Stimulated activated CD4-positive, alpha-beta T cell treated with anti-CD3 and anti-CD28 coated beads, Interleukin-1b, Interleukin-23, amount 100 ng/mL, for 24 hours (primary cell): Measurements from ENCODE around the gene THTPA.
A peak's percentile ranks its signal among the peaks of the same experiment; 100 is the strongest.

Experiments
- DNase-seq, 4 experiments: peaks; one replicate each; pipeline ENCODE4 v3.0.0-alpha.2; 2020; ENCODE audit warnings: low read depth in 4 of 4, low spot score in 1 of 4

Gene THTPA

DNA sequence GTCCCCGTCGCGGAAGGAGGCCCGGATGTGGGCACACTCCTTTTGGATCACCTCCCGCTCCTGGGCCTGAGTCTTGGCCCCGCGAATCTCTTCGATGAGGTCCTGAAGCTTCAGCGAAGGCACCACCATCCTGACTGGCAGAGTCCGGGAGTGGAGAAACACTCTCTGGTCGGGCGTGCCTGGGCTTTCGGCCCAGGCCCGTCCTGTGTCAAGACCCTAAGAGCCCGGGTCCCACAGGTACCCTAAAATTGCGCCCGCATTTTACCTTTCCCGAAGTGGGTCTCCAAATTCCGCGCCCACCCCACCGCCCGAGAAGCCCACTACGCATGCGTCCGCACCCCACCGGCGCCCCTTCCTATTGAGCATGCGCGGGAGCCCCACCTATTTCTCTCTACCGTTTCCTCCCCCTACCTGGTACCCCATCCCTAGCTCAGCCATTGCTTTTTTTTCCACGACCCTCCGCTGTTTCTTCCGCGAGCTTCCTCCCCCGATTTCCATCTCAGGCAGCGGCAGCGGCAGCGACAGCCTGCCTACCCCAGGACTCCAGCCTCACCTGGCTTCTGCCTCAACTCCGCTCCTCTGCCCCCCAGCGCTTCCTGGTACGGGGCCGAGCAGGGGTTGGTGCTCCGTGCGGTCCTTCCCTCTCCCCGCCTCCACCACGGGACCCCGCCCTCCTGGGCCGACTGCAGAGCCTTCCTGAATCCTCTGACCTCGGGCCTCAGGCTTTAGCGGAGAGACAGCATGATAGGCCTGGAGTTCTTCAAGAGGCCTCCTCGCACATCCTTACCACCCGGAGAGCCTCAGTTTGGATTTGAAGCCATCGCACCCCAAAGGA is 11.3 kb downstream of the THTPA start, which contains the start of gene AP1G2:
Gene AP1G2 (minus strand): TSS at position 606 of the 835 bp plus-strand sequence. CDS start 477 bp downstream, at position 129.
- DNase-seq: peak; percentile 66 to 89 (median 78)

DNA sequence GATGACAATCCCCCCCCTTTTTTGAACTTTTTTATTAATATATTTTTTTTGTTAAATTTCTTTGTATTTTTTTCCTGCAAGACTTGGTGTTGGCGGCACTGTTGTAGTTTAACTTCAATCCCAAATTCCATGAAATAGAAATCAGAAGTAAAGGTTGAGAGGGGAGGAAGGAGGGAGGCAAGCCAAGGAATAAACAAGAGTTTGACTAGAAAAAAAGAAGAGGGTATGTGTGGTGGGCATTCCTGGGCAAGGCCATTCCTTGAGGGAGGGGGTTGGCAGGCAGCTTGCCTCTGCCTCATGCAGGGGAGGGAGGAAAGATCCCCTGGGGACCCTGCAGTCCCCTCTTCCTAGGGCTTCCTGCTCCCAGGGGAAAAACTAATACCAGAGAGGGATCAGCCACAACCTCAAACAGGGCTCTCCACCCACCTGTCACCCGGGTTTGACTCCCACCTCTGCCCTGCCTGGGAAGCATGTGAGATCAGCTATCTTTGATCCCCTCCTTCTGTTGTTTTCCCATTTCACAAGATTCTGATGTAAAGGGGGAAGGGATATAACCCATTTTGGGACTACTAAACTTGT is 12.0 kb downstream of the THTPA start:
- no peak for DNase-seq

DNA sequence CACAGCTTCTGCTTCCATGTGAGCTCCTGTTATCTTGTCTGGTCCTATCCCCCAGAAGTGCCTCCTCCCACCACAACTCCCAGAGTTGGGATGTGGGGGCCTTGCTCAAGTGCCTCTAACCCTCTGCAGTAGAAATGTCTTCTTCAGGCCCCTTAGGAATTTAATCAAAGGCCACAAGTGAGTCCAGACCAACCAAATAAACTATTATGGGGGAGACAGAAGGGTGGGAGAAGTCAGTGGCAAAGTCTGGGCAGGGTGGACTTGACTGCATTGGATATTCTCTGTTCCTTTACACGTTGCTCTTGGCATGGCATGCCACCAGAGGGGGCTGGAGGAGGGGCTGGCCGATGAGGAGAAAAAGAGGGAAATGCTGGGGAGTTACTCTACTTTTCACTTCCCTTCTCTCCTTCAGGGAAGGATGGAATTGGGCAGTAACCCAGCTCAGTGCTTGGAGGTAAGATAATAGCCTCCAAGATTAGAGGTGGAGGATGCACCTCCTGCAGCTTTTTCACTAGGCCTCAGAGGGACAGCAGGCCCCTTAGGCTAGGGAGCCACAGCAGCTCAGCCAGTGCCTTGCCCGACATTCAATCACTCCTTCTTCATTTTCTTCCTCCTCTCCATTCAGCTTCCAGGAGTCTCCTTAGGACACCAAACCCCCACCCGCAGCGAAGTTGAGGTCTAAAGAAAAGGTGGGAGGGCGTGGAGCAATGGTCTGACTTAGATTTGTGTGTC is 12.7 kb downstream of the THTPA start:
- DNase-seq: no peak

DNA sequence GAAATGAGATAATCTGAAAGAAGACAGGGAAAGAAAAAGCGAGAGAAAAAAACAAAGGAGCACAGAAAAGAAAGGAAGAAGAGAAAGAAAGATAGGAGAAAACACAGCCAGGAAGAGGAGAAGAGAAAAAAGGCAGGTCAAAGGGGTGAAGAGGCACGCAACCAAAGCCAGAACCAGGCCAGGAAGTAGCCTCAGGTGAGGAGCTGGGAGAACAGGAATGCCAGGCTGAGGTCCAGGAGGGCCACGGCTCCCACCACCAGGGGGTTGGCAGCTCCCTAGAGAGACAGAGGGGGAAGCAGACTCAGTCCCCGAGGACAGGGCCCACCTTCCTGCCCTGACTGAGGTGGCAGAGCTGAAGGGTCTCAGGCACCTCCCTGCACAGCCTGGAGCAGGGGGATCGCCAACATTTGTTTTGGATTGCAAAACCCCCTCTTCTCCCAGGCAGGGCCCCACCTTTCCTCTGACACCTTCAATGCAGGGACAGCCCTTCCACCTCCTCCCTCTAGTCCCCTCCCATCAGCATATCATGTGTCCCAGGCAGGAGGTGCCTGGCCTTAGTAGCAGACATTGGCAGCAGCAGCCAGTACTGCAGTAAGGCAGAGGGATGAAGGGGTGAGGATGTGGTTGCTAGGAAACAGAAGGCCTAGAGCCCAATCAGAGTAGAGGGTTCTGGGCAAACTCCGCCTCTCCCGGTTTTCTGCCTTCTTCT is 13.5 kb downstream of the THTPA start:
- DNase-seq: no peak

DNA sequence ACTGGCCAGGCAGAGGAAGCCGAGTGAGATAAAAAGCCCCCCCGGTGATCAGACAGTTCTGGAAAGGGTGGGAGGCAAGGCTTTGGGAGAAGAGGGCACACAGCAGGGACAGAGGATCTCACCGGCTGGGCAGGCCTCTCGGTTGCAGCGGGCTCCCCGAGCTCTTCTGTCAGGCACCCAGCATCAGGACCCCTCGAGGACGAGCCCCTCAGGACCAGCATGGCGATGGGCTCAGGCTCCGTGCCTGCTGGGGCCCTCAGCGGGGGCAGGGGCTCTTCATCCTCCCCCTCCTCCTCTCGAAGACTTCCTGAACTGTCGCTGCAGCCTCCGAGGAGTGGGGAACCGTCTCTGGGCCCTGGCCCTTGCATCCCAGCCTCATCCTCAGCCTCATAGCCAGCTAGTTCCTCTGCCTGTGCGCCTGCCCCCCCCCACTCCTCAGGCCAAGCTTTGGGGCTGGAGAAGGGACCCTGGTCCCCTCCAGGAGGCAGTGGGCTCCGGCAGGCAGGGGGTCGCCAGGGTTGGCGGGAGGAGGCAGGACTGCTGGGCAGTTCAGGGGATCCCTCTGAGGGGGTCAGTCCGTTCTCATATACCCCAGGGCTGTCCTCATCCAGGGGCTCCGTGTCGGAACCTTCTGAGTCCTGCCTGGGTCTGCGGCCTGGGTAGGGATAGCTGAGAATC is 14.9 kb downstream of the THTPA start:
- DNase-seq: no peak

DNA sequence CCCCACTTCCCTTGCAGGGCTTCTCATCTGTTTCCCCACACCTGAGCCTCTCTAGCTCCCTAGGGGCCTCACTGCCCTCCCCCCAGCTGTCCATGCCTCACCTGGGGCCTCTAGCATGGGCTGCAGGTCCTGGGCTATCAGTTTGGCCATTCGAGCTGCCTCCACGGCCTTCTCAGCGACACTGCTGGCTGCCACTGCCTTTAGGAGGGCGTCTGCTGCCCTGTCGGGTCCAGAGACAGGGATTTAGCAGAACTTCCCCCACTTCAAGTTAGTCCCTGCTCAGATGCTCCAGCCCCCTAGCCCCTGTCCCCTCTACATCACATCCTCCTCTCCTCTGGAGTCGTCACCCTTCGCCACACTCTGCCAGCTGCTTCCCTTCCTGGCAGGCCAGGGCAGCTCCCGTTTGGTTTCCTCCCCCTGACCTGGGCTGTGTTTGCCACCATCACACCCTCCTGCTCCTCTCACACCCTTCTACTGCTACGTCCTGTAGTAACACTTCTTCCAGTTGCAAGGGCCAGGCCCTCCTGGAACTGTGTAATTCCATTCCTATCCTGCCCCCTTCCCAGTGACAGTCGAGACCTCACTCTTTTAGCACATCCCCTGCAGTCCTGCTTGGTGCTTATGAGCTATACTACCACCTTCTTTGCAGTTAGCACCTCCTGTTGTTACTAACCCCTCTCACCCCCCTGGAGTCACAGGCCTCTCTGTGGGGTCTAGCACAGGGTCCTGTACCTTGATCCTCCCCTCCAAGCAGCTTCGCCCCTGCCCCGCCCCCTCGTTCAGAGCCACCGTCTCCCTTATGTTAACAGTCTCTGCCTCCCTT is 15.8 kb downstream of the THTPA start:
- DNase-seq: no peak

DNA sequence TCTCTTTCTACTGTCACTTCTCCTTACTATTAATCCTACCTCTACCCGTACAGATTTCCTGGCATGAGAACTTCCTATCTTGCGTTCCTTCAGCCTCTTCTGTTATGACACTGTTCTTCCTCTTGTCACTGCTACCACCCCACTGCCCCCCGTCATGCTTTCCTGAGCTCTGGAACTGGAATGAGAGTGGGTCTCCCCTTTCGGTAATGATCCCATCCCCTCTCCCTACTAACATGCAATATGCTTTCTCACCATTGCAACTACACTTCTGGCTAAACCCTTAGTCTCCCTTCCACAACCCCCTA is 16.4 kb downstream of the THTPA start:
- no peak for DNase-seq

DNA sequence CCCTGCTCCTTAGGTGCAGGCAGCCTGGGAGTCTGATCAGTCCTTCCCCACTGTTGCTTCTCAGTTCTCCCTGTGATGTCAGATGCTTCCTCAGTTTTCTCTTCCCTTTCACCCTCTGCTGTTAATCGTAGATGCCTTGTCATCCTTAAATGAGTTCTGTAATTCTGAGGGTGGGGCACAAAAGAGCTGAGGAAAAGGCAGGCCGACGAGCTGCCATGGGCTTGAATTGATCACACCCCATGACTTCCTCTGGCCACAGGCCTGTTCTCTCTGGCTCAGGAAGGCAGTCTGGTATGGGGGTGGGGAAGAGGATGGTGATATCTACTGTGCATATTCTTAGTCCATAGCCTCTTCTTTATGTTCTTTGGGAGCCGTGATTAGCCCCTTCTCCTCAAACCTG is 16.8 kb downstream of the THTPA start:
- no peak for DNase-seq

DNA sequence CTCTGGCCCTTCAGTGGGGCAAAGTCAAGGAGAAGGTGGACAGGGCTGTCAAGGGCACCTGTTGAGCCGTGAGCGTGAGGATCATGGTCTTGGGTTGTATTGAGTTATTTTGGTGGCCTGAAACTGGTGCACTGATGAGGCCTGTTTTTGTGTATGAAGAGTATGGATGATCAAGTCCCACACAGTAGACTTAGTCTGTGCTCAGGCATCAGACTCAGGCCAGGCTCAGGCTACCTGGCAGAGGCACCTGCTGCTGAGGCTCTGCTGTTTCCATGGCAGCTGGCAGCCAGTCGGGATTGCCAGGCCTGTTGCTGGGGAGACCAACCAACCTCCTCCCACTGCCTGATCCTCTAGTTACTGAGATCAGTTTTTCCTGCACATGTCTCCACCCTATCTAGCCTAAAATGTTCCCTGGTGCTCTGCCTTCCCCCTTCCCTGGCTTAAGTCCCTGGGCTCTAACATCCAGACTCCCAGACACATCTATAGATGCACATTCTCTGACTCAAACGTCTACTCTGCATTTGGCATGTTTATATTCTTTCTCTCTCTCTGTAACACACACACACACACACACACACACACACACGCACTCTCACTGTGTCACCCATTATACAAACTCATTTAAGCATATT is 17.4 kb downstream of the THTPA start:
- DNase-seq: no peak

DNA sequence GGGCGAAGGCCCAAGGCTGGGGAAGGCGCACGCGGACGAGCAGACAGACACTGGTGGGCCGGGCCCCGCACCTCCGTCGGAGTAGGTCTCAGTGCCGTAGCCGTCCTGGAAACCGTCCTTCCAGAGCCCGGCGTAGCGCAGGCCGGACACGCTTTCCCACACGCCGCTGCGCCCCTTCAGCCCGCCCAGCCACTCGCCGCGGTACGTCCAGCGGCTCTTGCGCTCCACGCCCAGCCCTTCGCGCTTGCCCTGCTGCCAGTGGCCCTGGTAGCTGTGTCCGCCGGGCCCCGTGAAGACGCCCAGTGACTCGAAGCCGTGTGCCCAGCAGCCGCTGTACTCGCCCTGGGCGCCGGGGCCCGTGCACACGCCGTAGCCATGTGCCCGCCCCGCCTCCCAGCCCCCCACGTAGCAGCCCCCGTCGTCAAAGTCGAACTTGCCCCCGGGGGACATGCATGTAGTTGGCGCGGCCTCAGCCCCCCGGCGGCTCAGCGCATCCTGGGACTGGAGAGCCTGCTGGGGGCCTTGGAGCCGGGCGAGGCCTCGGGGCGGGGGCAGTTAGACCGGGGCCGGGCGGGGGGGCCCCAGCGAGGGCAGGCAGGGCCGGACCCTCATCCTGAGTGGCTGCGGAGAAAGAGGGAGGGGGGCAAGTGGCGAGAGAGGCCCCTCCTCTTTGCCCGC is 21.1 kb downstream of the THTPA start:
- DNase-seq: no peak

DNA sequence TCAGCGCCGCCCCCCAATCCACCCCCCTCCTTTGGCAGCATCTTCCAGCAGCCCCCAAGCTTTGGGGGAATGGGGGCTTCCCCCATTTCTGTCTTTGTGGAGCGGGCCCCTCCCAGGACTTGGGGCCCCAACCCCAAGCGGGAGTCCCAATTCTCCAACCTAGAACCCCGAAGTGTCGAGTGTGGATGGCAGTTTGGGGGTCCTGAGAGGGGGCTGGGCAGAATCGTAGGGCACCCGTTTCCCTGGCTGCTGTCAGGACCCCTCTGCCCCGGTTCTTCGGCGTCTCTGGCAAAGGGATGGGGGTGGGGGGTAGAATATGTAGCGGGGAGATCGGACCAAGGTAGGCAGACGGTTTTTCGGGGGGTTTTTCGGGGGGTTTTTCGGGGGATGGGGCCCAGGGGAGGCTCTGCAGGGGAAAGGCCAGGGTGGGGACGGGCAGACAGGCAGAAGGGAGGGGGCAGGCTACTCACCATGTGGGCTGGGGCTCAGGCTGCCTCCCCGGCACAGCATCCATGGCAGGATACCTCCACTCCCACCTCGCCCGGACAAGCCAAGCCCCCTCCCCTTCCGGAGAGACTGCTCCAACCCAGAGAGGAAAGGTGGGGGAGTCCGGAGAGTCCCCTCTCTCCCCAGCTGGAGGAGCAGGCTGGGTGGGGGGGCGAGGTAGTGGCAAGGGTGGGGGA is 21.8 kb downstream of the THTPA start:
- DNase-seq: no peak

DNA sequence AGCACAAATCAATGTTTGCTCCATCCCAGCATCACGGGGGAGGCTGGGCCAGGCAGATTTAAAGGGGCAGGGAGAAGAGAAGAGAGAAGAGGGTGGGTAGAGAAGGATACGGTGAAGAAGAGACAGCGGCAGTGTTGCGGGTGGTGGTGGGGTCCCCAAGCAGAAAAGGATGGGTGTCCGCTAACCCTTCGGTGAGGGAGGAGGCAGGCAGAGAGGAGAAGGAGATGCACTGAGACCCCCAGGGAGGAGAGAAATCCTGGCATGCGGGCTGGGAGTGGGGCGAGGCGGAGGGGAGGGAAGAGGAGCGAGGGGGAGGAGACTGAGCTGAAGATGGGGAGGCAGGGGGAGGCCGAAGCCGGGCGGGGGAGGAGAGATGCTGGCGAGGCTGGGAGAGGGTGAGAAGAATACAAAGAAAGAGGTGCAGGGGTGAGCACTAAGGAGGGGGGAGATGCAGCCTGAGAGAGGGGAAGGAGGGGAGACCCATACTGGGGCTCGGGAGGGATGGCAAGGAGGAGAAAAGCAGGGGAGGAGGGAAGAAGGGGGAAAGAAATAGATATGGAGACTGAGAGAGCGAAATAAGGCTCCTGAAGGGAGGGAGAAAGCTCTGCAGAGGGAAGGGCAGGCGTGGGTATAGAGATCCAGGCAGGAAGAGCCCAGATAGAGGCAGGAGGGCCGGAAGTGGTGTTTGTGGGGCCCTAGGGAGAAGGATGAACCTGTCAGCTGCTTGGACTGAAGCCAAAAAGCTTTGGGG is 22.7 kb downstream of the THTPA start, which contains the start of gene JPH4:
Gene JPH4 (minus strand): TSS at position 231 of the 751 bp plus-strand sequence. CDS start 1,337 bp downstream, outside the sequence.
- DNase-seq: no peak

DNA sequence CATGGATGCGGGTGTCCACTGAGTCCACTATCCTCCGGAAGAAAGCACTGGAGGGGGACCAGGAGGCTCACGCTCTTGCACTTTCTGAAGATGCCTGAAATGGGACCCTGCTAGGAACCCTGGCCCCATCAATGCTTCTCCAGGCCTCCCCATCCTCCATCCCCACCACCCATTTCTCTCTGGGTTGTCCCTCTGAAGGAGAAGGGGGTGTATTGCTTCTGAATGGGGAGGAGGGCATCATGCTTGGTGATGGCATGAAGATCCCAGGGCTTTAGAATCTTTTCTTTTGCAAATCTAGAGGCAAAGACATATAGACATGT is 23.2 kb downstream of the THTPA start:
- DNase-seq: no peak

DNA sequence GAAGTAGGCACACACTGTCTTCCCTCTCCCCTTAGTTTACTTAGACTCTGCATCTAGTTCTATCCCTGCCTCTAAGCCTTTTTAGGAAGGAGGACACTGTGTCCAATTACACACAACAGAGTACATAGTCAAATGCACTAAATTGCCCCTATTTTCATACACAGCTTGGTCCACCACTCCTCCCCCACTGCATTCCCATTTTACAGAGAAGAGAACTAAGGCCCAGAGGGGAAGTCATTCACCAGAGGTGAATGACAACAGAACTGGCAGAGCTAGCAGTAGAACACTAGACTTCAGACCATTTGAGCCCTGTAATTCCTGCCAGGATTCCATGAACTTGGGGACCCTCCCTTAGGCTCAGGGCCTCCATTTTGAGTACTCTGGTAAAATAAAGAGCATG is 23.7 kb downstream of the THTPA start:
- no peak for DNase-seq

DNA sequence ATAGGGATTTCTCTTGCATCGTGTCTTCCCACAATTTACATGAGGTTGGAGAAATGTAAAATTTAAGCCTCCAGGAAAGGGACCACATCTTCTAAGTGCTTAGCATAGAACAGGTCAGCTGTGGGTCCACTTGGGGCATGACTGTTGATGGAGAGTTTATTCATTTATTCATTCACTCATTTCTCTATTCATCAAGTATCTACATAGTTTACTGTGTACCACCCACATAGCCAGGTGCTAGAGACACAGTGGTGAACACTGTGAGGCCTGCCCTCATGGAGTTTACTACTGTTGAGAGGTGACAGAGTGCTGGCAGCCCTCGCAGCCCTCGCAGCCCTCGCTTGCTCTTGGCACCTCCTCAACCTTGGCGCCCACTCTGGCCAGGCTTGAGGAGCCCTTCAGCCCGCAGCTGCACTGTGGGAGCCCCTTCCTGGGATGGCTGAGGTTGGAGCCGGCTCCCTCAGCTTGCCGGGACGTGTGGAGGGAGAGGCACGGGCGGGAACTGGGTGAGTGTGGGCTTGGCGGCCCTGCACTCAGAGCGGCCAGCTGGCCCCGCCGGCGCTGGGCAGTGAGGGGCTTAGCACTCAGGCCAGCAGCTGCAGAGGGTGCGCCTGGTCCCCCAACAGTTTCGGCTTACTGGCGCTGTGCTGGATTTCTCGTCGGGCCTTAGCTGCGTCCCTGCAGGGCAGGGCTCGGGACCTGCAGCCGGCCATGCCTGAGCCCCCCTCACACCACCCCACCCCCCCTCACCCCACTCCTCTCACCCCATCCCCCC is 24.3 kb downstream of the THTPA start:
- no peak for DNase-seq

DNA sequence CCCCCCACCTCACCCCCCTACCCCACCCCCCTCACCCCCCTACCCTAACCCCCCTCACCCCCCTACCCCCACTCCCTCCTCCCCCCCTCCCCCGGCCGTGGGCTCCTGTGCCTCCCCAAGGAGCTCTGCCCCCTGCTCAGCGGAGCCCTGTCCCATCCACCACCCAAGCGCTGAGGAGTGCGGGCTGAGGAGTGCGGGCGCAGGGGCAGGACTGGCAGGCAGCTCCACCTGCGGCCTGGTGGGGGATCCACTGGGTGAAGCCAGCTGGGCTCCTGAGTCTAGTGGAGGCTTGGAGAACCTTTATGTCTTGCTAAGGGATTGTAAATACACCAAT is 24.8 kb downstream of the THTPA start:
- no peak for DNase-seq
